Panc1 (cell line): ENCODE data around the gene CD244. TPM values are rescaled to one million over a fixed set of nuclear protein-coding genes. Genes with fewer than 3 reads are reported as not detected.

ENCODE experiments used
- ATAC-seq: fragments of 200-7000 bp; cut with Tn5 transposase; 2 replicates; pipeline ENCODE4 v1.9.1; 2020; ENCODE audit warnings: mild to moderate bottlenecking, moderate library complexity
- BruUV-seq: library from RNA; stranded (reverse); fragments of 400-500 nt; replicated peaks from 2 replicates; lab custom pipeline; 2021; lab: Mats Ljungman, UMichigan
- CTCF ChIA-PET: fragments of 300-600 bp; sonication (Branson Sonifier 250); formaldehyde crosslinking; loops from one replicate; lab custom pipeline; 2022; ENCODE audit warnings: antibody characterized with exemption; lab: Charles Lee
- POLR2A ChIA-PET: fragments of 300-600 bp; sonication (Branson Sonifier 250); formaldehyde crosslinking; loops from one replicate; lab custom pipeline; 2022; ENCODE audit warnings: antibody characterized with exemption; lab: Charles Lee
- DNase-seq: peaks from one replicate; pipeline ENCODE4 v3.0.0-alpha.2; 2010; ENCODE audit warnings: low read depth, low spot score
- H3K27ac ChIP-seq: 2 replicates; pipeline ENCODE4 v1.5.1; 2011; ENCODE audit warnings: mild to moderate bottlenecking, low read length, inconsistent platforms
- H3K27me3 ChIP-seq: fragments of 200-500 bp; sonication (Bioruptor generic); 2 replicates; pipeline ENCODE4 v1.6.0; 2014; ENCODE audit warnings: low read length, inconsistent platforms; ENCODE audit not compliant: control insufficient read depth, insufficient read depth
- H3K36me3 ChIP-seq: fragments of 200-500 bp; sonication (Bioruptor generic); 2 replicates; pipeline ENCODE4 v1.5.1; 2014; ENCODE audit warnings: inconsistent platforms, mild to moderate bottlenecking, low read length, moderate library complexity; ENCODE audit not compliant: control insufficient read depth, insufficient read depth
- H3K4me1 ChIP-seq: 2 replicates; pipeline ENCODE4 v1.5.1; 2011; ENCODE audit warnings: inconsistent platforms, mild to moderate bottlenecking, low read length, moderate library complexity; ENCODE audit not compliant: control insufficient read depth, insufficient read depth
- H3K4me3 ChIP-seq, 2 experiments: 2 replicates each; pipeline ENCODE4 v1.5.1; 2011 to 2012; ENCODE audit warnings: low read depth in 2 of 2, low read length in 2 of 2, mild to moderate bottlenecking in 2 of 2, inconsistent platforms in 1 of 2, moderate library complexity in 1 of 2
- H3K9me3 ChIP-seq: fragments of 200-500 bp; sonication (Bioruptor generic); 2 replicates; pipeline ENCODE4 v1.5.1; 2014; ENCODE audit warnings: low read depth, mild to moderate bottlenecking, inconsistent platforms, low read length, moderate library complexity; ENCODE audit not compliant: control insufficient read depth, insufficient read depth
- POLR2AphosphoS5 ChIP-seq: IDR thresholded peaks from 2 replicates; pipeline ENCODE4 v1.6.1; 2012; ENCODE audit warnings: mild to moderate bottlenecking, low read depth, low read length, moderate library complexity
- SIN3A ChIP-seq: IDR thresholded peaks from 2 replicates; pipeline ENCODE4 v1.6.1; 2012; ENCODE audit warnings: low read depth, mild to moderate bottlenecking, low read length, moderate library complexity, borderline replicate concordance; ENCODE audit not compliant: insufficient read depth
- TCF7L2 ChIP-seq: IDR thresholded peaks from 2 replicates; pipeline ENCODE4 v1.6.1; 2011; ENCODE audit warnings: mild to moderate bottlenecking, low read depth, low read length, inconsistent platforms
- in situ Hi-C: cut with HindIII; loops from 2 replicates; pipeline ENCODE4 v1.10.0; 2016; ENCODE audit warnings: low sequenced_read_pairs, low pct_unique_long_range_greater_than_20kb
- intact Hi-C: fragments of 100-400 bp; cut with micrococcal nuclease; formaldehyde crosslinking; loops from one replicate; pipeline ENCODE4 v1.10.0; 2022; ENCODE audit not compliant: unreplicated experiment
- total RNA-seq: library from RNA; stranded (reverse); gene quantifications from one replicate; pipeline ENCODE4 v1.2.1, GENCODE V29; 2021; ENCODE audit not compliant: unreplicated experiment
- TF ChIP-seq, protein P1 (sequence below): fragments of 450-650 bp; IDR thresholded peaks from 2 replicates; pipeline ENCODE4 v1.5.1; 2017; ENCODE audit warnings: mild to moderate bottlenecking
- TF ChIP-seq, protein P2 (sequence below), 2 experiments: IDR thresholded peaks; 2 replicates each; pipeline ENCODE4 v1.6.1; 2011 to 2012; ENCODE audit warnings: low read depth in 2 of 2, control low read depth in 1 of 2, low read length in 1 of 2, mild to moderate bottlenecking in 1 of 2, moderate library complexity in 1 of 2; ENCODE audit not compliant: insufficient read depth in 1 of 2

The CD244 gene
- total RNA-seq, 1 experiment from 2014 or later: not detected

DNA sequence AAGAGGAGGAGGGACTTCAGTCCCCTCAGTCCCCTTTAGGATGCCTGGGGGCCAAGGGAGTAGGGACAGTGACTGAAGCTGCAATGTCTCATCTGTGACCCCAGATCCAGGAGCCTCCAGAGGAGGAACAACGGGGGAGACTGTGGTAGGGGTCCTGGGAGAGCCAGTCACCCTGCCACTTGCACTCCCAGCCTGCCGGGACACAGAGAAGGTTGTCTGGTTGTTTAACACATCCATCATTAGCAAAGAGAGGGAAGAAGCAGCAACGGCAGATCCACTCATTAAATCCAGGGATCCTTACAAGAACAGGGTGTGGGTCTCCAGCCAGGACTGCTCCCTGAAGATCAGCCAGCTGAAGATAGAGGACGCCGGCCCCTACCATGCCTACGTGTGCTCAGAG, 48.4 kb downstream of the CD244 start:
- BruUV-seq: no TSS peak
- H3K4me3 ChIP-seq: no peak overlapping the region
- no peak for TF ChIP-seq SIN3A
- TF ChIP-seq, protein P1, sequence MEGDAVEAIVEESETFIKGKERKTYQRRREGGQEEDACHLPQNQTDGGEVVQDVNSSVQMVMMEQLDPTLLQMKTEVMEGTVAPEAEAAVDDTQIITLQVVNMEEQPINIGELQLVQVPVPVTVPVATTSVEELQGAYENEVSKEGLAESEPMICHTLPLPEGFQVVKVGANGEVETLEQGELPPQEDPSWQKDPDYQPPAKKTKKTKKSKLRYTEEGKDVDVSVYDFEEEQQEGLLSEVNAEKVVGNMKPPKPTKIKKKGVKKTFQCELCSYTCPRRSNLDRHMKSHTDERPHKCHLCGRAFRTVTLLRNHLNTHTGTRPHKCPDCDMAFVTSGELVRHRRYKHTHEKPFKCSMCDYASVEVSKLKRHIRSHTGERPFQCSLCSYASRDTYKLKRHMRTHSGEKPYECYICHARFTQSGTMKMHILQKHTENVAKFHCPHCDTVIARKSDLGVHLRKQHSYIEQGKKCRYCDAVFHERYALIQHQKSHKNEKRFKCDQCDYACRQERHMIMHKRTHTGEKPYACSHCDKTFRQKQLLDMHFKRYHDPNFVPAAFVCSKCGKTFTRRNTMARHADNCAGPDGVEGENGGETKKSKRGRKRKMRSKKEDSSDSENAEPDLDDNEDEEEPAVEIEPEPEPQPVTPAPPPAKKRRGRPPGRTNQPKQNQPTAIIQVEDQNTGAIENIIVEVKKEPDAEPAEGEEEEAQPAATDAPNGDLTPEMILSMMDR: no peak
- TF ChIP-seq TCF7L2: no peak
- TF ChIP-seq, protein P2, sequence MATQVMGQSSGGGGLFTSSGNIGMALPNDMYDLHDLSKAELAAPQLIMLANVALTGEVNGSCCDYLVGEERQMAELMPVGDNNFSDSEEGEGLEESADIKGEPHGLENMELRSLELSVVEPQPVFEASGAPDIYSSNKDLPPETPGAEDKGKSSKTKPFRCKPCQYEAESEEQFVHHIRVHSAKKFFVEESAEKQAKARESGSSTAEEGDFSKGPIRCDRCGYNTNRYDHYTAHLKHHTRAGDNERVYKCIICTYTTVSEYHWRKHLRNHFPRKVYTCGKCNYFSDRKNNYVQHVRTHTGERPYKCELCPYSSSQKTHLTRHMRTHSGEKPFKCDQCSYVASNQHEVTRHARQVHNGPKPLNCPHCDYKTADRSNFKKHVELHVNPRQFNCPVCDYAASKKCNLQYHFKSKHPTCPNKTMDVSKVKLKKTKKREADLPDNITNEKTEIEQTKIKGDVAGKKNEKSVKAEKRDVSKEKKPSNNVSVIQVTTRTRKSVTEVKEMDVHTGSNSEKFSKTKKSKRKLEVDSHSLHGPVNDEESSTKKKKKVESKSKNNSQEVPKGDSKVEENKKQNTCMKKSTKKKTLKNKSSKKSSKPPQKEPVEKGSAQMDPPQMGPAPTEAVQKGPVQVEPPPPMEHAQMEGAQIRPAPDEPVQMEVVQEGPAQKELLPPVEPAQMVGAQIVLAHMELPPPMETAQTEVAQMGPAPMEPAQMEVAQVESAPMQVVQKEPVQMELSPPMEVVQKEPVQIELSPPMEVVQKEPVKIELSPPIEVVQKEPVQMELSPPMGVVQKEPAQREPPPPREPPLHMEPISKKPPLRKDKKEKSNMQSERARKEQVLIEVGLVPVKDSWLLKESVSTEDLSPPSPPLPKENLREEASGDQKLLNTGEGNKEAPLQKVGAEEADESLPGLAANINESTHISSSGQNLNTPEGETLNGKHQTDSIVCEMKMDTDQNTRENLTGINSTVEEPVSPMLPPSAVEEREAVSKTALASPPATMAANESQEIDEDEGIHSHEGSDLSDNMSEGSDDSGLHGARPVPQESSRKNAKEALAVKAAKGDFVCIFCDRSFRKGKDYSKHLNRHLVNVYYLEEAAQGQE (IDR thresholded peaks at IDR 0.05; ENCODE audit: insufficient read depth in 1 of 2, low read depth in 2 of 2, low read length in 1 of 2): no peak
- TF ChIP-seq POLR2AphosphoS5: no peak
- peaks cover 4% of the 10 kb centered on the region; the same call in 1 of the 2 replicates for H3K27me3 ChIP-seq
- DNase-seq: no peak
- H3K9me3 ChIP-seq: no peaks in the 10 kb centered on the region
- ChIA-PET POLR2A (no interaction called here), CTCF (no interaction called here)
- intact Hi-C loops (no loop called here), in situ Hi-C loops (no loop called here)
- ATAC-seq: no peak
- no peak overlapping the region for H3K27ac ChIP-seq
- H3K4me1 ChIP-seq: no peaks in the 10 kb centered on the region
- H3K36me3 ChIP-seq: no peaks in the 10 kb centered on the region

GRCh38 chr1:160813215-160813614, 49.5 kb downstream of the CD244 start:
- TF ChIP-seq, protein P2 (IDR thresholded peaks at IDR 0.05; ENCODE audit: insufficient read depth in 1 of 2, low read depth in 2 of 2, low read length in 1 of 2): no peak
- TF ChIP-seq POLR2AphosphoS5: no peak
- no peak for TF ChIP-seq TCF7L2
- TF ChIP-seq, protein P1: no peak
- no peak for TF ChIP-seq SIN3A
- ChIA-PET CTCF (no interaction called here), POLR2A (no interaction called here)
- no peak overlapping the region for H3K4me3 ChIP-seq
- DNase-seq (no peak), ATAC-seq (no peak)
- H3K27me3 ChIP-seq: peaks cover 4% of the 10 kb centered on the region; the same call in 1 of the 2 replicates
- H3K9me3 ChIP-seq: no peaks in the 10 kb centered on the region
- no TSS peak for BruUV-seq
- intact Hi-C loops (no loop called here), in situ Hi-C loops (no loop called here)
- H3K27ac ChIP-seq: no peak overlapping the region
- no peaks in the 10 kb centered on the region for H3K36me3 ChIP-seq
- H3K4me1 ChIP-seq: no peaks in the 10 kb centered on the region
